Astrocyte of the spinal cord (primary cell): ENCODE results near the gene TLCD4.

Source experiments
- DNase-seq: peaks from one replicate; pipeline ENCODE4 v3.0.0; 2011; ENCODE audit warnings: low read depth, low spot score
- H3K4me3 ChIP-seq: 2 replicates; pipeline ENCODE4 v1.5.1; 2011; ENCODE audit warnings: low read depth, mild to moderate bottlenecking, low read length, moderate library complexity
- in situ Hi-C: cut with HindIII; loops from 2 replicates; pipeline ENCODE4 v1.10.0; 2017; ENCODE audit warnings: low sequenced_read_pairs
- TF ChIP-seq, protein P1 (sequence below): IDR thresholded peaks from 2 replicates; pipeline ENCODE4 v1.5.1; 2012; ENCODE audit warnings: low read depth, mild to moderate bottlenecking, low read length, inconsistent platforms

Gene TLCD4

GRCh38 chr1:95124342-95124741 lies 7.2 kb downstream of the TLCD4 start:
- no peak overlapping the region for H3K4me3 ChIP-seq
- TF ChIP-seq, protein P1, sequence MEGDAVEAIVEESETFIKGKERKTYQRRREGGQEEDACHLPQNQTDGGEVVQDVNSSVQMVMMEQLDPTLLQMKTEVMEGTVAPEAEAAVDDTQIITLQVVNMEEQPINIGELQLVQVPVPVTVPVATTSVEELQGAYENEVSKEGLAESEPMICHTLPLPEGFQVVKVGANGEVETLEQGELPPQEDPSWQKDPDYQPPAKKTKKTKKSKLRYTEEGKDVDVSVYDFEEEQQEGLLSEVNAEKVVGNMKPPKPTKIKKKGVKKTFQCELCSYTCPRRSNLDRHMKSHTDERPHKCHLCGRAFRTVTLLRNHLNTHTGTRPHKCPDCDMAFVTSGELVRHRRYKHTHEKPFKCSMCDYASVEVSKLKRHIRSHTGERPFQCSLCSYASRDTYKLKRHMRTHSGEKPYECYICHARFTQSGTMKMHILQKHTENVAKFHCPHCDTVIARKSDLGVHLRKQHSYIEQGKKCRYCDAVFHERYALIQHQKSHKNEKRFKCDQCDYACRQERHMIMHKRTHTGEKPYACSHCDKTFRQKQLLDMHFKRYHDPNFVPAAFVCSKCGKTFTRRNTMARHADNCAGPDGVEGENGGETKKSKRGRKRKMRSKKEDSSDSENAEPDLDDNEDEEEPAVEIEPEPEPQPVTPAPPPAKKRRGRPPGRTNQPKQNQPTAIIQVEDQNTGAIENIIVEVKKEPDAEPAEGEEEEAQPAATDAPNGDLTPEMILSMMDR, result no peak
- in situ Hi-C loops, result no loop called here
- no peak for DNase-seq

GRCh38 chr1:95126366-95126765 lies 9.2 kb downstream of the TLCD4 start:
- in situ Hi-C loops, result no loop called here
- TF ChIP-seq, protein P1, result no peak
- no peak for DNase-seq
- no peak overlapping the region for H3K4me3 ChIP-seq

- no peak for DNase-seq
- TF ChIP-seq, protein P1, result no peak
- H3K4me3 ChIP-seq, result no peak overlapping the region
- in situ Hi-C loops, result no loop called here
Measured at GRCh38 chr1:95126846-95127245, 9.7 kb downstream of the TLCD4 start.

- DNase-seq, result no peak
- in situ Hi-C loops, result no loop called here
- no peak overlapping the region for H3K4me3 ChIP-seq
- TF ChIP-seq, protein P1, result no peak
Measured at GRCh38 chr1:95127380-95127779, 10.2 kb downstream of the TLCD4 start.

DNA sequence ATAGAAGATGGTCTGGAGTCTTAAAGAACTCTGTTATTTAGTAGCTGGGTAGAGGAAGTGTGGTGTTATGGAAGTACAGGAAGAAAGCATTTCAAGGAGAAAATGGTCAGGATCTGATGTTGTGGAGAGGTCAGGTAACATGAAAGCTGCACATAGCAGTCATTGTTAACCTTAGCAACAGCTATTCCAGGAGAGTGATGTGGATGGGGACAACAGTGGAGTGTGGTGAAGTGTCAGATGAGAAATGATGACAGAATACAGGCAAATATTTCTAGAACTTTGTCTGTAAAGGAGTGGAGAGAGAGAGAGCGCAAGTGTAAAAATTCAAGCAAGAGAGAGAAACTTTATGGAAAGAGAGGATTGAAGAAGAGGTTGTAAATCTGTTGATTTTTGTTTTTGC lies 15.6 kb downstream of the TLCD4 start:
- no peak overlapping the region for H3K4me3 ChIP-seq
- in situ Hi-C loops, result no loop called here
- TF ChIP-seq, protein P1, result no peak
- no peak for DNase-seq

DNA sequence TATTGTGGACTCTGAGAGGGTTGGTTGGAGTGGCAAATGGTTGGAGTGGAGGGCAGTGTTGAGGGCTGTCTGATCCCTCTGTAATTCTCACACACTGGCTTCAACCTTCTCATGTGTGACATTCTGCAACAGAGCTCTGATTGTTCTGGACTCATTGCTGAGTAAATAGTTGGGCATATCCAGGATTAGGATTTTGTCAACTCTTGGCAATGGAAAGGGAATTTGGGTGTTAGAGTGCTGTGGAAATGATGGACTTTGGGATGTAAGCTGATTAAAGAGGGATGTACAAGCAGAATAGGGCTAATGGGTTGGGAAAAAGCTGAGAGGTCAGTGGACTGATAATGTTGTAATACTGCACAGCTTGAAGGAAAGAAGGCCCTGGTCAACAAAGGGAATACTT lies 16.5 kb downstream of the TLCD4 start:
- no peak overlapping the region for H3K4me3 ChIP-seq
- in situ Hi-C loops, result no loop called here
- DNase-seq, result no peak
- TF ChIP-seq, protein P1, result no peak

DNA sequence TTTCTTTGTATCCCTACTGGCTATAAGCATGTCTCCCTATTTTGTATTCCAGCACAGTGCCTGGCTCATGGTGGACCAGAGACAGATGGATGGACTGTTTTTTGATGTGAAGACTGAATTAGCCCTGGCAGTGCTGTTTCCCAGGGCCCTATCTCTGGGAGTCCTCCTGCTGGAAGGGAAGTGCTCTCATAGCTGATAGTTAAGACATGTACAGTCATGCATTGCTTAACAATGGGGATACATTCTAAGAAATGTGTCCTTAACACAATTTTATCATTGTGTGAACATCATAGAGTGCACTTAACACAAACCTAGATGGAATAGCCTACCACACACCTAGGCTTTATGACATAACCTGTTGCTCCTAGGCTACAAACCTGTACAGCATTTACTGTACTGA lies 21.1 kb downstream of the TLCD4 start:
- no peak overlapping the region for H3K4me3 ChIP-seq
- no peak for DNase-seq
- TF ChIP-seq, protein P1, result no peak
- in situ Hi-C loops, result no loop called here
